ENCODE data around the gene LRRC32. TPM values are rescaled to one million over a fixed set of nuclear protein-coding genes. Genes with fewer than 3 reads are reported as not detected.

Gene LRRC32
- total RNA-seq, 6 donors from 2014 or later: 41.3 to 118 (median 60.3) TPM

DNA sequence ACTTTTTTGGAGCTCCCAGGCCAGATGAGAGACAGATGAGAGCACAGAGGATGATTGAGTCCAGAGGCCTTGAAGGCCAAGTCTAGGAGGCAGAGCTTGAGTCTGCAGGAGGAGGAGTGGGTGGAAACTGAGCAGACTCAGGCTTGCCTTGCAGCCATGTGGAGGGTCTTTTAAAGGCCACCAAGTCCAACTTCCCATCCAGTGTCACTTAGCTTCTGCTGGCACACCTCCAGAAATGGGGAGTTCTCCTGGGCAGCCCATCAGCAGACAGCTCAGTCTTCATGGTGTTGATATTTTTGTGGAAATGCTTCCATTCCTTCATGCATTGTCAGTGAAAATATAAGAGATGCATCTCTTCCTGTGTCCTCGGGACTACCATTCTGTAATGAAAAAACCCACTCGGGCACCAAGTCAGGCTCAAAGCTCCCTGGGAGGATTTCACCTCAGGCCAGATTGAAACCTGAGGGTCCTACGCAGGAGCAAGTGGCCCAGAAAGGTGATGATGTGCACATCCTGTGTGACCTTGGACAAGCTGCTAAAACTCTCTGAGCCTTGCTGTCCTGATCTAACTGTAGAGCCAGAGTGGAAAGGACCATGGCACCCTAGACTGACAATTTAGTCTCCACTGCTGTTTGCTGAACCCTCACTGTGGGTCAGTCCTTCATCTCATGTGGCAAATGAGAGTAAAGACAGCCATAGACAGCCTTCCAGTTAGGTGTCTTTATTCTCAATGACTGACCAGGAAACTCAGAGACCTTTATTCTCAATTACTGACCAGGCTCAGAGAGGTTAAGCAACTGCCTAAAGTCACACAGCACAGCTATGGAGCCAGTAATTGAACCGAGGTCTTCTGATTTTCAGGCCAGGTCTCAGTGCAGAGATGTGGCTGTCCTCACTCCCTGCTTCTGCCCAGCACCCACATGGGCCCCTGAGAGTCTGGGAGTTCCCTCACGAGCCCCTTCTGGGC lies 2.9 kb upstream of the LRRC32 start:
- TF ChIP-seq POLR2A (IDR thresholded peaks at IDR 0.05) (no peak), POLR2AphosphoS5 (IDR thresholded peaks at IDR 0.05) (no peak)
- DNase-seq (no peak), ATAC-seq (ENCODE audit: low FRiP score in 2 of 2) (no peak)
- Histone ChIP-seq H3K4me1 (peaks cover 24 to 34% (median 26%) of the 10 kb centered on the region in 4 donors), H3K9me3 (no peaks in the 10 kb centered on the region), H3K27me3 (peaks cover 0 to 8% (median 4%) of the 10 kb centered on the region in 4 donors), H3K27ac (peak overlapping the region in 3 of 4 donors; percentile 82 to 91 (median 89)), H3K4me3 (no peak overlapping the region), H3K36me3 (no peaks in the 10 kb centered on the region)
- WGBS, 2 donors: 82 to 90% methylated on average over 5 of the region's 5 CpGs

DNA sequence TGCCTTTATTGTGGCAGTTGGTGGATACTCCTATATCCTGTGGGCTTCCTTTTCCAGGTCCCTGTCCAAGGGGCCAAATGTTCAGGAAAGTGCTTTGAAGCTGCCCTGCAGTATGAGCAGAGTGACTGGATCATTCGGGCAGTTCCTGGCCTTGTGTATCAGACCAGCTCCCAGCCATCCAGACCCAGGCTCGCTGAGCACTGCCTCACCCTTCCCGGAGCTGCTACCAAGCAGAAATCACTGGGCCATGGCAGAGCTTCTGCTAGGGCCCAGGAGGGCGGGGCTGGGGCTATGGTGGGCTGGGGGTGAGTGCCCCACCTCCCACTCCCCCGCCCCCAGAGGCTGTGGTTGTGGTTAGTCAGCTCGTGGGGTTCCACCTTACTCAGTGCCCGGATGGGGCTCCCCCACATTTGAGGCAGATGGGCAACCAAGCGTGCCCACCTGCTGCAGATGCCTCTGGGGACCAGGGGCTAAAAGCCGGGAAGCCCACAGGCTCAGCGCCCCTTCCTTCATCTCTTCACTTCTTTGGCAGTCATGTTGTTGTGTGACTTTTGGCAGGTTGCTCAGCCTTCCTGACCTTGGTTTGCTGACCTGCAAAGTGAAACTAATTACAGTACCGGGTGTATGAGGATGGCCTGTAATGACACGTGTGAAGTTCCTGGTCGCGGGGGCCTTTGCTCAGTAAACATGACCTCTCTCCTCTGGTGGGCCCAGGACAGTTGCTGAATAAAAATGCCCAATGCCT lies 2.1 kb upstream of the LRRC32 start:
- ATAC-seq (ENCODE audit: low FRiP score in 2 of 2): no peak
- Histone ChIP-seq H3K4me1 (peaks cover 24 to 34% (median 26%) of the 10 kb centered on the region in 4 donors), H3K27ac (peak overlapping the region; percentile 82 to 91 (median 86)), H3K9me3 (no peaks in the 10 kb centered on the region), H3K27me3 (peaks cover 0 to 8% (median 4%) of the 10 kb centered on the region in 4 donors), H3K36me3 (no peaks in the 10 kb centered on the region), H3K4me3 (no peak overlapping the region)
- 38 to 53% methylated on average over 4 to 13 of the region's 14 CpGs for WGBS, 2 donors
- DNase-seq: peak in 1 of 2 donors; percentile 62
- no peak for TF ChIP-seq CTCF (IDR thresholded peaks at IDR 0.05)
- peak in 1 of 2 donors; percentile 37 for TF ChIP-seq POLR2AphosphoS5 (IDR thresholded peaks at IDR 0.05)

GRCh38 chr11:76671626-76672309 lies 1.2 kb upstream of the LRRC32 start:
- no peak for DNase-seq
- H3K4me3 ChIP-seq: no peak overlapping the region

GRCh38 chr11:76671237-76671592 lies 668 bp upstream of the LRRC32 start:
- ATAC-seq (ENCODE audit: low FRiP score in 2 of 2) (no peak), DNase-seq (no peak)
- Histone ChIP-seq H3K9me3 (no peaks in the 10 kb centered on the region), H3K4me1 (peaks cover 26 to 41% (median 30%) of the 10 kb centered on the region in 4 donors), H3K36me3 (no peaks in the 10 kb centered on the region), H3K27me3 (peaks cover 0 to 8% (median 4%) of the 10 kb centered on the region in 4 donors), H3K4me3 (peak overlapping the region in 3 of 4 donors; percentile 53 to 62 (median 59)), H3K27ac (peak overlapping the region; percentile 82 to 91 (median 86))
- TF ChIP-seq POLR2A (IDR thresholded peaks at IDR 0.05) (no peak), POLR2AphosphoS5 (IDR thresholded peaks at IDR 0.05) (no peak), EP300 (IDR thresholded peaks at IDR 0.05) (no peak), CTCF (IDR thresholded peaks at IDR 0.05) (no peak)
- 19 to 51% methylated on average over 2 to 8 of the region's 8 CpGs for whole genome bisulfite sequencing, 2 donors

More at GRCh38 chr11:76671626-76672309, 1.2 kb upstream of the LRRC32 start:
- no peaks in the 10 kb centered on the region for H3K9me3 ChIP-seq
- WGBS, 2 donors: 85 to 96% methylated on average over 5 of the region's 5 CpGs
- H3K27me3 ChIP-seq: peaks cover 0 to 8% (median 4%) of the 10 kb centered on the region in 4 donors
- no peak for TF ChIP-seq POLR2AphosphoS5 (IDR thresholded peaks at IDR 0.05)
- TF ChIP-seq CTCF (IDR thresholded peaks at IDR 0.05): no peak
- no peak for TF ChIP-seq EP300 (IDR thresholded peaks at IDR 0.05)
- TF ChIP-seq POLR2A (IDR thresholded peaks at IDR 0.05): no peak
- peak overlapping the region; percentile 82 to 91 (median 86) for H3K27ac ChIP-seq
- H3K4me1 ChIP-seq: peaks cover 24 to 35% (median 29%) of the 10 kb centered on the region in 4 donors
- no peaks in the 10 kb centered on the region for H3K36me3 ChIP-seq
- no peak for ATAC-seq (ENCODE audit: low FRiP score in 2 of 2)
